NB4 (cell line): ENCODE measurements around the gene IL36B.

Experiments used
- POLR2A ChIP-seq: IDR thresholded peaks from 2 replicates; pipeline ENCODE4 v1.6.1; 2011; ENCODE audit warnings: mild to moderate bottlenecking; ENCODE audit not compliant: insufficient read length; ENCODE audit errors: extremely low read depth
- TF ChIP-seq, protein P1 (sequence below): IDR thresholded peaks from one replicate; pipeline ENCODE4 v1.5.1; 2012; ENCODE audit warnings: low read depth, low read length

DNA sequence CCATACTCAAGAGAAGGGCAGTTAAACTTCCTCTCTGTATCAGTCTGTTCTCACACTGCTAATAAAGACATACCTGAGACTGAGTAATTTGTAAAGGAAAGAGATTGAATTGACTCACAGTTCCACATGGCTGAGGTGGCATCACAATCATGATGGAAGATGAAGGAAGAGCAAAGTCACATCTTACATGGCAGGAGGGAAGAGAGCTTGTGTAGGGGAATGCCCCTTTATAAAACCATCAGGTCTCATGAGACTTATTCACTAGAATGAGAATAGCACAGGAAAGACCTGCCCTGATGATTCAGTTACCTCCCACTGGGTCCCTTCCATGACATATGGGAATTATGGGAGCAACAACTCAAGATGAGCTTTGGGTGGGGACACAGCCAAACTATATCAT is 1.4 kb upstream of the IL36B start:
- TF ChIP-seq, protein P1, sequence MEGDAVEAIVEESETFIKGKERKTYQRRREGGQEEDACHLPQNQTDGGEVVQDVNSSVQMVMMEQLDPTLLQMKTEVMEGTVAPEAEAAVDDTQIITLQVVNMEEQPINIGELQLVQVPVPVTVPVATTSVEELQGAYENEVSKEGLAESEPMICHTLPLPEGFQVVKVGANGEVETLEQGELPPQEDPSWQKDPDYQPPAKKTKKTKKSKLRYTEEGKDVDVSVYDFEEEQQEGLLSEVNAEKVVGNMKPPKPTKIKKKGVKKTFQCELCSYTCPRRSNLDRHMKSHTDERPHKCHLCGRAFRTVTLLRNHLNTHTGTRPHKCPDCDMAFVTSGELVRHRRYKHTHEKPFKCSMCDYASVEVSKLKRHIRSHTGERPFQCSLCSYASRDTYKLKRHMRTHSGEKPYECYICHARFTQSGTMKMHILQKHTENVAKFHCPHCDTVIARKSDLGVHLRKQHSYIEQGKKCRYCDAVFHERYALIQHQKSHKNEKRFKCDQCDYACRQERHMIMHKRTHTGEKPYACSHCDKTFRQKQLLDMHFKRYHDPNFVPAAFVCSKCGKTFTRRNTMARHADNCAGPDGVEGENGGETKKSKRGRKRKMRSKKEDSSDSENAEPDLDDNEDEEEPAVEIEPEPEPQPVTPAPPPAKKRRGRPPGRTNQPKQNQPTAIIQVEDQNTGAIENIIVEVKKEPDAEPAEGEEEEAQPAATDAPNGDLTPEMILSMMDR, result no peak
- no peak for TF ChIP-seq POLR2A
